Fibroblast of lung (primary cell): ENCODE measurements around the gene TSPAN16. TPM values are rescaled to one million over a fixed set of nuclear protein-coding genes. Genes with fewer than 3 reads are reported as not detected.

Experiments used
- DNase-seq, 2 donors: peaks; one replicate each; pipeline versions ENCODE4 v3.0.0 to v3.0.0-alpha.2; 2010; ENCODE audit warnings: low read depth in 2 of 2
- H2AFZ ChIP-seq: 2 replicates; pipeline ENCODE4 v1.5.1; 2012; ENCODE audit warnings: low read length, control low read depth, inconsistent platforms
- H3K27ac ChIP-seq: 2 replicates; pipeline ENCODE4 v1.5.1; 2011; ENCODE audit warnings: low read length, control low read depth; ENCODE audit not compliant: insufficient read depth
- H3K27me3 ChIP-seq: 2 replicates; pipeline ENCODE4 v1.5.1; 2011; ENCODE audit warnings: mild to moderate bottlenecking, low read length; ENCODE audit not compliant: control insufficient read depth, insufficient read depth
- H3K36me3 ChIP-seq: 2 replicates; pipeline ENCODE4 v1.5.1; 2011; ENCODE audit warnings: low read length; ENCODE audit not compliant: control insufficient read depth, insufficient read depth
- H3K4me1 ChIP-seq: 2 replicates; pipeline ENCODE4 v1.5.1; 2011; ENCODE audit warnings: low read length; ENCODE audit not compliant: control insufficient read depth, insufficient read depth; ENCODE audit errors: extremely low read depth
- H3K4me2 ChIP-seq: 2 replicates; pipeline ENCODE4 v1.5.1; 2011; ENCODE audit warnings: low read length, control low read depth; ENCODE audit not compliant: insufficient read depth; ENCODE audit errors: extremely low read depth
- H3K4me3 ChIP-seq, 4 experiments: fragments of 200-600 bp in 1 of 4; sonication (generic) in 1 of 4; replicated peaks in 1 of 4; 2 replicates each; pipeline ENCODE4 v1.5.1; 2011 to 2016; ENCODE audit warnings: low read length in 4 of 4, low read depth in 3 of 4, mild to moderate bottlenecking in 3 of 4, control low read depth in 2 of 4, inconsistent platforms in 1 of 4, mixed read lengths in 1 of 4; ENCODE audit not compliant: insufficient read depth in 1 of 4; ENCODE audit errors: control extremely low read depth in 1 of 4
- H3K79me2 ChIP-seq: 2 replicates; pipeline ENCODE4 v1.5.1; 2012; ENCODE audit warnings: mild to moderate bottlenecking, low read length, inconsistent platforms; ENCODE audit not compliant: control insufficient read depth, insufficient read depth
- H3K9ac ChIP-seq: 2 replicates; pipeline ENCODE4 v1.5.1; 2011; ENCODE audit warnings: mild to moderate bottlenecking, low read length, control low read depth; ENCODE audit not compliant: insufficient read depth
- H3K9me3 ChIP-seq: 2 replicates; pipeline ENCODE4 v1.5.1; 2012; ENCODE audit warnings: low read depth, low read length; ENCODE audit not compliant: control insufficient read depth, insufficient read depth
- H4K20me1 ChIP-seq: 2 replicates; pipeline ENCODE4 v1.5.1; 2011; ENCODE audit warnings: low read length; ENCODE audit not compliant: control insufficient read depth, insufficient read depth; ENCODE audit errors: extremely low read depth
- EZH2 ChIP-seq: IDR thresholded peaks from 2 replicates; pipeline ENCODE4 v1.5.1; 2012; ENCODE audit warnings: low read length, control low read depth, mild to moderate bottlenecking; ENCODE audit errors: missing control alignments
- polyA plus RNA-seq, 2 donors: library from polyadenylated mRNA; depleted of rRNA in 1 of 2; stranded (reverse) in 1 of 2; unstranded in 1 of 2; fragments of >200 nt; gene quantifications; 2 replicates each; pipeline ENCODE4 v1.2.1, GENCODE V29; 2011 to 2012; ENCODE audit warnings: missing spikeins in 1 of 2
- total RNA-seq: library from RNA; depleted of rRNA; stranded (reverse); fragments of >200 nt; gene quantifications from 2 replicates; pipeline ENCODE4 v1.2.1, GENCODE V29; 2014
- TF ChIP-seq, protein P1 (sequence below), 2 donors: IDR thresholded peaks in 1 of 2; conservative IDR thresholded peaks in 1 of 2; 1 replicate in 1 of 2; 2 replicates in 1 of 2; pipeline ENCODE4 v1.5.1; 2011 to 2012; ENCODE audit warnings: low read length in 2 of 2, control low read depth in 1 of 2, inconsistent platforms in 1 of 2, low read depth in 1 of 2, mild to moderate bottlenecking in 1 of 2

TSPAN16 gene
- total and polyA plus RNA-seq, 2 donors (not counting 1 experiment from before 2014, with no cell fraction given), result not detected

DNA sequence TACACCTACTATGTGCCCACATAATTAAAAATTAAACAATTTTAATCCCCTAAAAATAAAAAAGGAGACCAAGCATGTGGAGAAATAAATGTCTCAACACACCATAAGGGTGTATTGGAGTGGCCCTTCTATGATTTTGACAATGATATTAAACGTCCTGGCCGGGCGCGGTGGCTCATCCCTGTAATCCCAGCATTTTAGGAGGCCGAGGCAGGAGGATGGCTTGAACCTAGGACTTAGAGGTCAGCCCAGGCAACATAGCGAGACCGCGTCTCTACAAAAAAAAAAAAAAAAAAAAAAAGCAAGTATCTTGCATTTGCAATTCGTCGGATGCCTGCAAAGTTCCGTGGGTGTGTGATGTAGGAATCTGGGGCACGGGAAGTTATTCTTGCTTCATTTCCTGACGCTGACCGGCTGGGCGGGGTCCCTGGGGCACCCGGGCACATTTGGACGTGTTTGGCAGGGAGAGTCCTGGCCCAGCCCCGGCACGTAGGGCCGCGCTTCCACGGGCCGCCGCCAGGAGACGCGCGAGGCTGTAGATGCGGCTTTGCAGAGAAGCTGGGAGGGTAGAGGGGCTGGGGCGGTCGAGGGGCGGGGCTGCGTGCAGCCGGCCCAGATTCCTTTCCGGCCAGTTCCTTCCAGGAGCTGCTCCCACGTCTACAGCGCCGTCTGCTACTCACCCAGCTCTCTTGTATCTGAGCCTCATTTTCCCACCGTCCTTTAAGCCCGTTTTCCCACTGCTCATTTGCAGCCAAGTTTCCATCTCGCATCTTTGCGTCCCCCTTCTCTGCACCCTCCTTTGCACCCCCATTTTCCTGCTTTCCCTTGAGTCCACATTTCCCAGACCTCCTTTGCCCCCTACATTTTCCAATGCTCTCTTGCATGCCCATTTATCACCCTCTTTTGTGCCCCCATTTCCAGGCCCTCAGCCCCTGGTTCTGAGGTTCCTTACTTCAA, 2.2 kb upstream of the TSPAN16 start:
- no peaks in the 10 kb centered on the region for H3K9me3 ChIP-seq
- H3K79me2 ChIP-seq, result no peaks in the 10 kb centered on the region
- peaks cover 2% of the 10 kb centered on the region for H3K4me1 ChIP-seq
- no peaks in the 10 kb centered on the region for H3K27me3 ChIP-seq
- no peaks in the 10 kb centered on the region for H4K20me1 ChIP-seq
- H3K9ac ChIP-seq, result no peak overlapping the region
- H3K36me3 ChIP-seq, result no peaks in the 10 kb centered on the region
- peak overlapping the region; percentile 30 for H2AFZ ChIP-seq
- no peak for TF ChIP-seq EZH2
- TF ChIP-seq, protein P1, sequence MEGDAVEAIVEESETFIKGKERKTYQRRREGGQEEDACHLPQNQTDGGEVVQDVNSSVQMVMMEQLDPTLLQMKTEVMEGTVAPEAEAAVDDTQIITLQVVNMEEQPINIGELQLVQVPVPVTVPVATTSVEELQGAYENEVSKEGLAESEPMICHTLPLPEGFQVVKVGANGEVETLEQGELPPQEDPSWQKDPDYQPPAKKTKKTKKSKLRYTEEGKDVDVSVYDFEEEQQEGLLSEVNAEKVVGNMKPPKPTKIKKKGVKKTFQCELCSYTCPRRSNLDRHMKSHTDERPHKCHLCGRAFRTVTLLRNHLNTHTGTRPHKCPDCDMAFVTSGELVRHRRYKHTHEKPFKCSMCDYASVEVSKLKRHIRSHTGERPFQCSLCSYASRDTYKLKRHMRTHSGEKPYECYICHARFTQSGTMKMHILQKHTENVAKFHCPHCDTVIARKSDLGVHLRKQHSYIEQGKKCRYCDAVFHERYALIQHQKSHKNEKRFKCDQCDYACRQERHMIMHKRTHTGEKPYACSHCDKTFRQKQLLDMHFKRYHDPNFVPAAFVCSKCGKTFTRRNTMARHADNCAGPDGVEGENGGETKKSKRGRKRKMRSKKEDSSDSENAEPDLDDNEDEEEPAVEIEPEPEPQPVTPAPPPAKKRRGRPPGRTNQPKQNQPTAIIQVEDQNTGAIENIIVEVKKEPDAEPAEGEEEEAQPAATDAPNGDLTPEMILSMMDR (conservative IDR thresholded peaks at IDR 0.05 in 1 of 2, IDR thresholded peaks at IDR 0.05 in 1 of 2; ENCODE audit: low read depth in 1 of 2, low read length in 2 of 2), result peak; percentile 92 to 94
- H3K4me2 ChIP-seq, result peak overlapping the region; percentile 19
- H3K4me3 ChIP-seq, result peak overlapping the region in 2 of 4 experiments; percentile 28 to 43
- no peak overlapping the region for H3K27ac ChIP-seq
- peak; percentile 86 to 88 for DNase-seq

DNA sequence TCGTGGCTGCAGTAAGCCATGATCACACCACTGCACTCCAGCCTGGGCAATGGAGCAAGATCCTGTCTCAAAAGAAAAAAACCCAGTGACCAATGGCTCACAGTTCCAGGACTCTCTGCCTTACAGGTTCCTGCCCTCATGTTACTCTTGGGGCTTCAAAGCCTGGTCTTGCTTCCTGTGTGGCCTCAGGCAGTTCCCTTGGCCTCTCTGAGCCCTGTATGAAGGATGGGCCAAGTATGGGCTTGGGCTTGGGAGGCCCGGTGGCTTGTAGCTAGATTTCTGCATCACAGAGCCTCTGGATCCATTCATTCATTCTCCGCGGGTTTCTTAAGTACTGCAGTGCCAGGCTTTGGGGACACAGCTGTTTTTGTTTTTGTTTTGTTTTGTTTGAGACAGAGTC, 780 bp upstream of the TSPAN16 start:
- no peak overlapping the region for H3K4me2 ChIP-seq
- no peak overlapping the region for H3K9ac ChIP-seq
- no peaks in the 10 kb centered on the region for H4K20me1 ChIP-seq
- H3K4me1 ChIP-seq, result peaks cover 2% of the 10 kb centered on the region
- H3K9me3 ChIP-seq, result no peaks in the 10 kb centered on the region
- DNase-seq, result no peak
- H3K4me3 ChIP-seq, result no peak overlapping the region
- H2AFZ ChIP-seq, result no peak overlapping the region
- TF ChIP-seq, protein P1 (conservative IDR thresholded peaks at IDR 0.05 in 1 of 2, IDR thresholded peaks at IDR 0.05 in 1 of 2; ENCODE audit: low read depth in 1 of 2, low read length in 2 of 2), result no peak
- no peak for TF ChIP-seq EZH2
- H3K36me3 ChIP-seq, result no peaks in the 10 kb centered on the region
- H3K27me3 ChIP-seq, result no peaks in the 10 kb centered on the region
- no peak overlapping the region for H3K27ac ChIP-seq
- no peaks in the 10 kb centered on the region for H3K79me2 ChIP-seq

DNA sequence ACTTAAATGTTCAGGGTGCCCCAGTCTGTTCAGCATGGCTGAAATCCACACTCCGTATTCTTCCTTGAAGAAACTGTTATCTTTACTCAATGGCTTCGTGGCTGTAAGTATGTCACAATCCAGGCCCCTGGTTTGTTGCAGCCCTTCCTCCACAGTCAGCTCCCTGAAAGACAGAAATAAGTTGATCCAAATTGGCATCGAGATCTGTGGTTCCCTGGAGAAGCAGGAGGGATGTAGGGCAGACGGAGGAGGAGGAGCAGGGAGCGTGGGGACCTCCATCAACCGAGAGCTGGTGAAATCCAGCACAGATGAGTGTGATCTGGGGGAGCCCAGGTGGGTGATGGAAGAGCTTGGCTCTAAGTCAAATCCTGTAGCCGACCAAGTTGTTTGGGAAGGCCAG, 304 bp downstream of the TSPAN16 start:
- Histone ChIP-seq H3K27me3 (peaks cover 2% of the 10 kb centered on the region), H3K9ac (no peak overlapping the region), H3K4me3 (no peak overlapping the region), H3K4me1 (peaks cover 2% of the 10 kb centered on the region), H3K9me3 (no peaks in the 10 kb centered on the region), H2AFZ (no peak overlapping the region), H3K27ac (no peak overlapping the region), H3K4me2 (no peak overlapping the region), H4K20me1 (no peaks in the 10 kb centered on the region), H3K79me2 (no peaks in the 10 kb centered on the region), H3K36me3 (no peaks in the 10 kb centered on the region)
- DNase-seq, result no peak
- TF ChIP-seq, protein P1 (conservative IDR thresholded peaks at IDR 0.05 in 1 of 2, IDR thresholded peaks at IDR 0.05 in 1 of 2; ENCODE audit: low read depth in 1 of 2, low read length in 2 of 2), result no peak
- TF ChIP-seq EZH2, result no peak
